Measurements from ENCODE around the gene PDCD5.
"Not testable (repeated sequence)": the region's sequence is repeated elsewhere in the genome, so short reads cannot be mapped to it uniquely, and the experiment has no call there.

Gene PDCD5, protein sequence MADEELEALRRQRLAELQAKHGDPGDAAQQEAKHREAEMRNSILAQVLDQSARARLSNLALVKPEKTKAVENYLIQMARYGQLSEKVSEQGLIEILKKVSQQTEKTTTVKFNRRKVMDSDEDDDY

DNA sequence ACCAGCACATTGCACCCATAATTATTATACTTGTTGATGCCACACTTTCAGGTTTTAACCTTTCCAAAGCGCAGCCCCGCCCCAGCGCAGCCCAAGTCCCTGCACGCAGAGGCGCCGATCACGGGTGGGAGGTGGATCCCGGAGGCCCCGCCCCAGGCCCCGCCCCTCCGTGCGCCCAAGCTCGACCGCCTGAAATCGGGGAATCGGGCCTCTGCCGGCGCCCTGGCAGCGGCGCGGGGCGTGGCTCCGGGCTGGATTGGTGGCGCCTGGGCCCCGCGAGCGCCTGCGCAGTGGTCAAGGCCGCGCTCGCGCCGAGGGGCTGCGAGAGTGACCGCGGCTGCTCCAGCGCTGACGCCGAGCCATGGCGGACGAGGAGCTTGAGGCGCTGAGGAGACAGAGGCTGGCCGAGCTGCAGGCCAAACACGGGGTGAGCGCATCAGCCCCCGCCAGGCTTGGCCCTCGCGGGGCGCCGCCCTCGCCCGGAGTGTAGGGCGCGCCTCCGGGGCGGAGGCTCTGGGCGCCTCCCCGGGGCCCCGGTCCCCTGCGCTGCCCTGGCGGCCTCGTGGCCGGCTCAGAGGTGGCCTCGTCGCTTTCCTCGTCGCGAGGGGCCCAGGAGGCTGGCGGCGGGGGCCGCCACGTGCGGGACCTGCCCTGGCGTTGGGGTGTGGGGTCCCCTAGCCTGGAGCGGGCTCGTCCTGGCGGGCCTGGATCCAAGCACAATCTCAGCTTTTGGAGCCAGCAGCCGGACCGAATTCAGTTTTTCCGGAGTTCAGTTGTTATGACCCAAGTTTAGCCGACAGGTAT, at the start of gene PDCD5:
PDCD5 (plus strand) TSS at position 290 of the 804 bp plus-strand sequence; CDS start at position 362, 72 bp downstream.
- DNase-seq, result peak; percentile 97 to 98

DNA sequence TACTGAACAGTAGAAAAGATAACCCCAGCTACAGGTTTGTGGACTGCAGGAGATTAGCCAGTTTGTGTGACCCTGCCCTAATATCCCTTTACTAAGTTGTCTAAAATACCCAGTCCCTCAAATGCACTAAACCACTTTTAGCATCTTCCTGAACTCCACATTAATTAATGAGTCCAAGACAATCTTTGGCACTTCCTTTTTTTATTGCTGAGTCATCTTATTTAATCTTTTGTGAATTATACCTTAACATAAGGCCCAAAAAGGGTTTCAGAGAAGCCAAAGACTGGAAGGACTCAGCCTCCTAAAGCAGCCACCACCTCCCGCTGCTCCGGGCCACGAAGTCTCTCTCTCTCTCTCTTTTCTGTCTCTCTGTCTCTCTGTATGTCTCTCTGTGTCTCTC, 48.8 kb upstream of the PDCD5 start:
- no peak for DNase-seq

DNA sequence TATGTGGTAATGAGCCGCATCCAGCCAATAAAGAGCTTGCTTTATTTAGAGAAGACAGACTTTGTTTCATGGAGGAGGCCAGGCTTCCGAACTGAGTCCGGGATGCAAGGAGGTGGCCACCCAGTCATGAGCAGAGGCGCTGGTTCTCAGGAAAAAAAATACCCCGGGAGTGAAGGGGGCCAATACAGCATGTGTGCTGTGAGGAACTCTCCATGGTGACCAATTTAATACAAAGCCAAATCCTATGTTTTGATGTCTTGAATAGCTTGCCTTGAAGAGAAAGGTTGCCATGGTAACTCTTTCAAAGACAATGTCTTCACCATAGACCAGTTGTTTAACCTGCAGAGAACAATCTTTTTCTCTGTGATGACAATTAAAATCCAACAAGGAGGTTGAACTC, 43.4 kb upstream of the PDCD5 start:
- no peak for DNase-seq

DNA sequence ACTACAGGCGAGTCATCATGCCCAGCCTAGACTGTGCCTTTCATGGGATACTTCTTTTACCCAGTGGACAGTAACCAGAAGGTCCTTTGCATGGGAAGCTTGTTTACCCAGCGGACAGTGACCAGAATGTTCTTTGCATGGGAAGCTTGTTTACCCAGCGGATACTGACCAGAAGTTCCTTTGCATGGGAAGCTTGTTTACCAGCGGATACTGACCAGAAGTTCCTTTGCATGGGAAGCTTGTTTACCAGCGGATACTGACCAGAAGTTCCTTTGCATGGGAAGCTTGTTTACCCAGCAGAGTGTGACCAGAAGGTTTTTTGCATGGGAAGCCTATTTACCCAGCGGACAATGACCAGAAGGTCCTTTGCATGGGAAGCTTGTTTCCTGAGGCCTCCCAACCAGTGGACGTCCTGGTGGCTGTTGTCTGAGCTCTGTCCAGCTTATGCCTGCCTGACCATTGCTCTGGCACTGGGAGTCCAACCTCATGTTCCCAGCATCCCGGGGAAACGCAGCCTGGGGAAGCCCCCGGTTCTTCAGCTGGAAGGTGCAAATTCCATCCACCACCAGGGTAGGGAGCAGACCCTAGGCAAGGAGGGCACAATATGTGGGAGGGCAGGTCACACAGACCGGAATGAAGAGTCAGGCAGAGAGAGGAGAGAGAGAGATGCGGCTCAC, 41.6 kb upstream of the PDCD5 start:
- no peak for DNase-seq

DNA sequence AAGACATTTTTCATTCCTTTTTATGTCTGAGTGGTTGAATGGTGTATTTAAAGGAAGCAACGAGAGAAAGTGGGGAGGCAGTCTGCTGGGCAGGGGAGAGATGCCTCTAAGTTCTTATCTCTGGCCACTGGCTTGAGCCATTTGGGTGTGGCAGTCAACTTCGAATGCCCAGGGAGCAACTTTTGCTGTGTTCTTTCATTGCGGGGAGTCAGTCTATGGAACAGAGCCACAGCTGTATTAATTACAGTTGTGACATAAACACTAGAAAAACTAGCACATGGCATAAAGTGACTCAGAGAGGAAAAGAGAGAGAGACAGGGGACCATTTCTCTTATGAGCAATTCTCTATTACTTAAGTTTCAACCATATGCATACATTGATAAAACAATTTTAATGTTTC, 40.4 kb upstream of the PDCD5 start:
- DNase-seq, result no peak

DNA sequence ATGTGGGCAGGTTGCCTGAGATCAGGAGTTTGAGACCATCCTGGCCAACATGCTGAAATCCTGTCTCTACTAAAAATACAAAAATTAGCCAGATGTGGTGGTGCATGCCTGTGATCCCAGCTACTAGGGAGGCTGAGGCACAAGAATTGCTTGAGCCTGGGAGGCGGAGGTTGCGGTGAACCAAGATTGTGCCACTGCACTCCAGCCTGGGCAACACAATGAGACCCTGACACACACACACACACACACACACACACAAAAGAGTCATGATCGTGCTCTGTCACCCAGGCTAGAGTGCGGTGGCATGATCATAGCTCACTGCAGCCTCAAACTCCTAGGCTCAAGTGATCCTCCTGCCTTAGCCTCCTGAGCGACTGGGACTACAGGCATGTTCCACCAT, 39.6 kb upstream of the PDCD5 start:
- not testable (repeated sequence) for DNase-seq

DNA sequence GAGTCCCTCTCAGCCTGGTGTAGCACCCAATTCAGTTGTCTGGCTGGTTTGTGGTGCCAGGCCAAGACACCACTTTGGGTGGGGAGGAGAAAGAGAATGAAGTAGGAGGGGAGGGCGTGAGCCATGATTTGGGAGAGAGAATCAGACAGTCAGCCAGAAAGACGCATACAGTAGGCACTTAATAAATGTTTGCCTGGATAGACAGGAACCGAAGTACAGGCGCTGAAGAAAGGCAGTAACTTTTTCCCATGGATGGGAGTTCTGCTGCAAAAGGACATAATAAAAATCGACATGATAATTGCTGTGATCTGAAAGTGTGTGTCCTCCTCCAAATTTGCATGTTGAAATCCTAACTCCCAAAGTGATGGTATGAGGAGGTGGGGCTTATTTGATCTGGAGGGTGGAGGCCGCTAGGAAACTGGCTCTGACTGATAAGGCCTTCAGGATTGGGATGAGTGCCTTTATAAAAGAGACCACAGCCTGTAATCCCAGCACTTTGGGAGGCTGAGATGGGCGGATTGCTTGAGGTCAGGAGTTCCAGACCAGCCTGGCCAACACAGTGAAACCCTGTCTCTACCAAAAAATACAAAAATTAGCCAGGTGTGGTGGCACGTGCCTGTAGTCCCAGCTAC, 38.4 kb upstream of the PDCD5 start:
- no peak for DNase-seq

DNA sequence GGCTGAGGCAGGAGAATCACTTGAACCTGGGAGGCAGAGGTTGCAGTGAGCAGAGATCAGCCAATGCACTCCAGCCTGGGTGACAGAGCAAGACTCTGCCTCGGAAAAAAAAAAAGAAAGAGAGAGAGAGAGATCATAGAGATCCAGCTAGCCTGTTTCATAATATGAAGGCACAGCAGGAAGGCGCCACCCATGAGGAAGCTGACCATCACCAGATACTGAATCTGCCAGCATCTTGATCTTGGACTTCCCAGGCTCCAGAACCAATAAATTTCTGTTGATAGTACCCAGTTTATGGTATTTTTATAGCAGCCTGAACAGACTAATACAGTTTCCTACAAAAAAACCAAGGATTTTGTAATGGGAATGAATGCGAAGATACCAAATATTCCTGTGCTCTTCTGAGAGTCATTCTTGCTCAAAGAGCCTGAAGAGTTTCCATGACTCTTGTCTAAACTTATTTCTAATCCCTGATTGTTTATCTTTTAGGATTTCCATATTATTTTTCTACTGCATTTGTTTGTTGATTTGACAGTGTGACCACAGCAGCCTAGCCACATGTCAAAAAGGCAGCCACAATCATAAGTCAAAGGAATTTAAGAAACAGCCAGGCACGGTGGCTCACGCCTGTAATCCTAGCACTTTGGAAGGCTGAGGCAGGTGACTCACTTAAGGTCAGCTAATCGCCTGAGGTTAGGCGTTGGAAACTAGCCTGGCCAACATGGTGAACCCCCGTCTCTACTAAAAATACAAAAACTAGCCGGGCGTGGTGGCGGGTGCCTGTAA, 37.7 kb upstream of the PDCD5 start:
- DNase-seq, result no peak

DNA sequence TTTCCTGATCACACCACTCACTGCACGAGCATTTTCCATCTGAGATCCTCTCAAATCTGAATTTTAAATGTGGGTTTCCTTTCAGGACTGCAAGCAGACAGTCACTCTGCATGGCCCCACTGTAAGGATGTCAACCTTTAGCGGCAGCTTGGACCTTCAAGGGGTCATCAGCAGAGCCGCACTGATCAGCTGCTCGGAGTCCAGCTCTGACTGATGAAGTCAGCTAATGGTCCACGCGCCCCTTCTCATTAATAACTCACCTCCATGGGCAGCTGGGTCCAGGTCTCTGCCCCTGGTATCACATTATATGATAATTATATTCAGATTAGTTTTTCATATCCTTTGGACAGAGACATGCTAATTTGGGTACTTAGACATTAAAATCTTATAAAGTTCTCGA, 36.1 kb upstream of the PDCD5 start:
- no peak for DNase-seq

DNA sequence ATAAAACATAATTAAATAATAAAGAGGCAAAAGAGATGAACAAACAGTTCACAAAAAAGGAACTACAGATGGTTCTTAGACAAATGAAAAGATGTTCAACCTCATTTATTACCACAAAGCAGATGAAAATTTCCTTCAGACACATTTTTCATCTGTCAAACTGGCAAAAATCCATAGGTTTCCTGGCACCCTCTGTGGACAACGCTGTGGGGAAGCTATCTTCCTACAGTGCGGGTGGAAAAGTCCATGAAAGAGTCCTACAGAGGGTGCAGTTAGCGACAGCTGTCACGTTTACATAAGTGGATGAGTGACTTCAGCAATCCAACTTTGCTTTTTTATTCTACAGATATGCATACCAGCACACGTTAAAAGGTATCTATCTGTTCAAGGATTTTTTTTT, 30.3 kb upstream of the PDCD5 start:
- DNase-seq, result no peak

DNA sequence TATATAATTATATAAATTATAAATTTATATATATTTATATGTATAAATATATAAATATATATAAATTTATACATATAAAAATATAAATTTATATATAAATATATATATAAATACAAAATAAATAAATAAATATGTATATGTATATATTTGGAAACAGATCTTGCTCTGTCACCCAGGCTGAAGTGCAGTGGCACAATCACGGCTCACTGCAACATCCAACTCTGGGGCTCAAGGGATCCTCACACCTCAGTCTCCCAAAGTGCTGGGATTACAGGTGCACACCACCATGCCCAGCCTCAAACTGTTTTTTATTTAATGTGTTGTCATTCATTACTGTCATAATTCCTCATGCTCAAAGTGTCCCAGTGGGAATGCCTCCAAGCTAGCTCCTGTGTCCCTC, 25.2 kb upstream of the PDCD5 start:
- DNase-seq, result no peak

DNA sequence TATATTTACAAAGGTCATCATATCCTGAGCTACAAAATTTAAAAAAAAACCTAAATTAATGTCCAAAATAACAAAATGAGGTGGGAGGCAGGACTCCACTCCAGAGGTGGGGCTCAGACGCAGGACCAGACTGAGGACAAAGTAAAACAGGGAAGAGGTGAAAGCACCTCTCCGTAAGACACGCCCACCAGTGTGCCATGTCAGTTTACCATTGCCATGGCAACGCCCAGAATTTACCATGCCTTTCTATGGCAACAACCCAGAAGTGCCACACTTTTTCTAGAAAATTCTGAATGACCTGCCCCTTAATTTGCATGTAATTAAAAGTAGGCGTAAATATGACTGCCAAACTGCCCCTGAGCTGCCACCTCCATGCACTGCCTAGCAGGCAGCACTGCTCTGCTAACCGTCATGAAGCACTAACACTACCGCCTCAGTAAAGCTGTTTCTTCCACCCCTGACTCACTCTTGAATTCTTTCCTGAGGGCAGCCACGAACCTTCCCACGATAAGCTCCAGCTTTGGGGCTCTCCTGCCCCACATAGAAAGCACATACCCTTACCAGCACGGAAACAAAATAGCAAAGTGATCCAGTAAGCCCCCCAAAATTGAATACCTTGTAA, 22.3 kb upstream of the PDCD5 start:
- no peak for DNase-seq

DNA sequence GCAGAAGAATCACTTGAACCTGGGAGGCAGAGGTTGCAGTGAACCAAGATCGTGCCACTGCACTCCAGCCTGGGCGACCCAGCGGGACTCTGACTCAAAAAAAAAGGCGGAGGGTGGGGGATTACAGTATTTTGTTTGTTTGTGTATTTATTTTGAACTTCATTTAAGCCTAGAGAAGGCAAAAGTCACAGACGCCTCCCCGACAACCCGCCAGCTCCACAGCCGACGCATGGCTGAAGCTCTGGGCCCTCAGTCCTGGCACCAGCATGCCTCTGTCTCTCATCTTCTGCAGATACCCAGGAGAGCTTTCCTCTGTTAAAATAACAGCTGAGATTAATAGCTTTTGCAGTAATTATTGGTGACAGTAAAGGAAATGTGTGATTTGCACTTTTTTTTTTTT, 17.2 kb upstream of the PDCD5 start:
- no peak for DNase-seq

DNA sequence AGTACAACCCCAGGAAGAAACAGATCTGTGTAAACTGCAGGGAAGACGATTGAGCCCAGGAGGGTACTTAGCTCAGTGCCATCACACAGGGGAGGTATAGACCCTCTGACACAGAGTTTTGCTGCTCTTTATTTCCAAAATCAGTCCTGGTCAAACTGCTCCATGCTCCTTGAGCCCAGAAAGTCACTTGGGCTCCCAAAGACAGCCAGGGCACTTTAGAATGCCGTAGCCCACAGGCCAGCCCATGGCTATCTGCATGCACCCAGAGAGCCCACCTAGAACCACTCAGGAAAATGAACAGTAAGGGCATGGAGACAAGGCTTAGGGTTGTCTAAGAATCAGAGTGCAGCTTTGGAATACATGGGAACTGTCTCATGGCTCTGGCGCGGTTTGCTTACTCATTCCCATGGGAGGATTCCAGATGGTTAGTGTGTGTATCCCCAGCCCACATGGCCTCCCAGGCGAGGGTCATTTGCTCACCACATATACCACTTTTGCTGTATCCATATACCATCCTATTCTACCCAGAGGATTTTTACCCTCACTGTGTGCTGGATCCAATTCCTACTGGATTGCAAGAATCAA, 14.7 kb upstream of the PDCD5 start:
- DNase-seq, result no peak

DNA sequence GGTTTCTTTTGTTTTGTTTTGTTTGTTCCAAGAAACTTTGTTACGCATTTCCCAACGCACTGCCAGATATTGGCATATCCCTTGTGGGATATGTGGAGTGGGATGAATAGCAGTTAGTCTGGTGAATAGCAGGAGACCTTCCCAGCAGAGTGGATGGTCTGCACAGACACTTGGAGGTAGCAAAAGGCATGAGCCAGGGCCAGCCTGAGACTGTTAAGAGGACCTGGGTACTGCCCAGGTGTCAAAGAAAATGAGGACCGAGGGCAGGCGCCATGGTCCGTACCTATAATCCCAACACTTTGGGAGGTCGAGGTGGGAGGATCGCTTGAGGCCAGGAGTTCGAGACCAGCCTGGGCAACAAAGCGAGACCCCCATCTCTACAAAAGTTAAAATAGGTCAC, 13.5 kb upstream of the PDCD5 start:
- DNase-seq, result no peak

DNA sequence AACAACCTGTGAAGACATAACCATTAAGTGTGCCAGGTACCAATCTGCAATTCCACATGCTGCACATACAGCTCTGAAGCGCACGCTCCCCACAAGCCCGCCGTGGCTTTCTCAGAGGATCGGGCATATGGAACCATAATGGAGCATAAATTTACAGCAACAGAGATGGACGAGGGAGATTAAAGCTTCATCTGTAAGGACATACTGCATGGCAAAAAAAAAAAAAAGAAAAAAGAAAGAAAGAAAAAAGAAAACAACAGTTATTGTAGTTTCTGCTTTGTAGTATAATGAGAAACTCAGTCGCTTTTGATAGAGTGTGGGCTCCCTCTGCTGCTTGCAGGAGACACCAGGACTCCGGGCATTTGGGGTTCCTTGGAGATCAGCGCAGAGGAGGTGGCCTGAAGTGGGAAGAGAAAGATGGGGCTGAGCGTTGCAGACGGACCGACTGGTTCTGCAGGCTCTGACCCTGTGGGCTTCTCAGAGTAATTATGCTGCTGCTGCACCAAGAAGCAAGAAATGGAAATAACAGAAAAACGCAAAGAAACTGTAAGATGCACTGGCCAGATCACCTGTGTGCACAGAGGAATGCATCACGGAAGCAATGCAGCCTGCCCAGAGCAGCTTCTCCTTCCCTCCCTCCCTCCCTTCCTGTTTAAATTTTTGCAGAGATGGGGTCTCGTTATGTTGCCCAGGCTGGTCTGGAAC, 10.8 kb upstream of the PDCD5 start:
- peak; percentile 53 to 70 for DNase-seq

DNA sequence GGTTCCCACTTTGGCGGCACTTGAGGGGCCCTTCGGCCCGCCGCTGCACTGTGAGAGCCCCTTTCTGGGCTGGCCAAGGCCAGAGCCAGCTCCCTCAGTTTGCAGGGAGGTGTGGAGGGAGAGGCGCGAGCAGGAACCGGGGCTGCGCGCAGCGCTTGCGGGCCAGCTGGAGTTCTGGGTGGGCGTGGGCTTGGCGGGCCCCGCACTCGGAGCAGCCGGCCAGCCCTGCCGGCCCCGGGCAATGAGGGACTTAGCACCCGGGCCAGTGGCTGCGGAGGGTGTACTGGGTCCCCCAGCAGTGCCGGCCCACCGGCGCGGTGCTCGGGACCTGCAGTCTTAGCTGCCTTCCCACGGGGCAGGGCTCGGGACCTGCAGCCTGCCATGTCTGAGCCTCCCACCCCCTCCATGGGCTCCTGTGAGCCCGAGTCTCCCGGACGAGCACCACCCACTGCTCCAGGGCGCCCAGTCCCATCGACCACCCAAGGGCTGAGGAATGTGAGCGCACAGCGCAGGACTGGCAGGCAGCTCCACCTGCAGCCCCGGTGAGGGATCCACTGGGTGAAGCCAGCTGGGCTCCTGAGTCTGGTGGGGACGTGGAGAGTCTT, 9.4 kb upstream of the PDCD5 start:
- DNase-seq, result not testable (repeated sequence)

DNA sequence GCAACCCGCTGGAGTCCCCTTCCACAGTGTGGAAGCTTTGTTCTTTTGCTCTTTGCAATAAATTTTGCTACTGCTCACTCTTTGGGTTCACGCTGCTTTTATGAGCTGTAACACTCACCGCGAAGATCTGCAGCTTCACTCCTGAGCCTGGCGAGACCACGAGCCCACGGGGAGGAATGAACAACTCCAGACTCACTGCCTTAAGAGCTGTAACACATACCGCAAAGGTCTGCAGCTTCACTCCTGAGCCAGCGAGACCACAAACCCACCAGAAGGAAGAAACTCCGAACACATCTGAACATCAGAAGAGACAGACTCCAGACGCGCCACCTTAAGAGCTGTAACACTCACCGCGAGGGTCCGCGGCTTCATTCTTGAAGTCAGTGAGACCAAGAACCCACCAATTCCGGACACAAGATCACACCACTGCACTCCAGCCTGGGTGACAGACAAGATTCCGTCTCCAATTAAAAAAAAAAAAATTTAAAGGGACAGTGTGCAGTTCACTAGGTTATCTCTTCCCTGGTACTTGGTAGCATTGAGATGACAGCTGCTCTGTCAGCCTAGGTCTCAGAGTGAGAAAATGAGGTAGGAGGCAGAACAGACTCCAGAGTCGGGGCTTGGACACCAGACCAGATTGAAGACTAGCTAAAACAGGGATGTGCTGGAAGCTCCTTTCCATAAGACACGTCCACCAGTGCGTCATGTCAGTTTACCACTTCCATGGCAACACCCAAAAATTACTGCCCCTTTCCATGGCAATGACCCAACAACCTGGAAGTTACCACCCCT, 8.1 kb upstream of the PDCD5 start:
- peak in 1 of 2 donors; percentile 9 for DNase-seq

DNA sequence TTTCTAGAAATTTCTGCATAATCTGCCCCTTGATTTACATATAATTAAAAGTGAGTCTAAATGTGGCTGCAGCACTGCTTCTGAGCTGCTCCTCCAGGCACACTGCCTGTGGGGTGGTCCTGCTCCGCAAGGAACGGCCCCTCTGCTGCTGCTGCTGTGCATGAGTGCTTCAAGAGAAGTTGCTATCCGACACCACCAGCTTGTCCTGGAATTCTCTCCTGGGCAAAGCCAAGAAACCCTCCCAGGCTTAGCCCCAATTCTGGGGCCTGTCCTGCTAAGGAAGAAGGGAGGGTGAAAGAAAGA, 7.5 kb upstream of the PDCD5 start:
- no peak for DNase-seq

DNA sequence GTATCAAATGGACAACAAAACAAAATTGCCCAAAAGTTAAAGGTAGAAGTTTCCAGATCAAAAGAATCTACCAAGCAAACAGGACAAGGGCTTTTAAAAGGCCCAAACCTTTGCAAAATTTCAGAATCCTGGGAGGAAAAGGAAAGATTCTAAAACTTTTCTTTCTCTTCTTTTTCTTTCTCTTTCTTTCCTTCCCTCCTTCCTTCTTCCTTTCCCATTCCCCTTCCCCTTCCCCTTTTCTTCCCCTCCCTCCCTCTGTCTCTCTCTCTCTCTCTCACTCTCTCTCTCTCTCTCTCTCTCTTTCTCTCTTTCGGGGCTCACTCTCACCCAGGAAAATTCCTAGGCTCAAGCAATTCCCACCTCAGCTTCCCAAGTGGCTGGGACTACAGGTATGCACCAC, 4.2 kb upstream of the PDCD5 start:
- no peak for DNase-seq
